Left ventricle myocardium superior (tissue), 1 donor: ENCODE data around the gene ABCA4. TPM values are rescaled to one million over a fixed set of nuclear protein-coding genes. Genes with fewer than 3 reads are reported as not detected.

Experiments used
- ATAC-seq: fragments of 200-7000 bp; cut with Tn5 transposase; one replicate; pipeline ENCODE4 v1.9.1; 2020; ENCODE audit warnings: mild to moderate bottlenecking, moderate library complexity
- DNase-seq: peaks from one replicate; pipeline ENCODE4 v3.0.0-alpha.2; 2020
- intact Hi-C: fragments of 100-400 bp; cut with micrococcal nuclease; formaldehyde crosslinking; loops from one replicate; pipeline ENCODE4 v1.11.0; 2022
- total RNA-seq: library from RNA; stranded (reverse); fragmentation: NEBNext Ultra II Directional; extraction: Animal tissue kit (Norgen Biotek cat#: 25700); gene quantifications from one replicate; pipeline ENCODE4 v1.2.1, GENCODE V29; 2021
- donor health status: DM: no; HTN: yes; CAD: no; lungs with severe emphysema.

ABCA4 gene
- total RNA-seq, 1 donor from 2014 or later: 0.55 TPM

DNA sequence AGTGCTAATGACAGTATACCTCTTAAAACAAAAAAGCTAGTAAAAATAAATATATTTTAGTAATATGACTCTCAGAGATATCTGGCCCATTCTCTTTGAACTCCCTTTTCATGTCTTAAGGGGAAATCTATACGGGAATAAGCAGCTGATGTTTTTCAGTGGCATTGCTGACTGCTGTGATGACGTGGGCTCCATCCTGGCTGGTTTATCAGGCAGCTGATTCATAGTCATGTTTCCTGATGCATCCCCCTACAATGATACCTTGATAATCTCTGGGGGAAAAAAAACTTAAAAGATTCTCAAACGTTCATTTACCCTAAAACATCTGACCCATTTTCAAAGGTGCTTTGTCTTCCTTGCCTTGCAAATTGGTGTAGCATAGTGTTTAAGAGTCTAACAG is 53.8 kb downstream of the ABCA4 start:
- no peak for DNase-seq
- no peak for ATAC-seq
- intact Hi-C loops: loop anchor here (10.0 kb wide), 1 partner anchor 148 kb away; no protein-coding TSS in a partner anchor

DNA sequence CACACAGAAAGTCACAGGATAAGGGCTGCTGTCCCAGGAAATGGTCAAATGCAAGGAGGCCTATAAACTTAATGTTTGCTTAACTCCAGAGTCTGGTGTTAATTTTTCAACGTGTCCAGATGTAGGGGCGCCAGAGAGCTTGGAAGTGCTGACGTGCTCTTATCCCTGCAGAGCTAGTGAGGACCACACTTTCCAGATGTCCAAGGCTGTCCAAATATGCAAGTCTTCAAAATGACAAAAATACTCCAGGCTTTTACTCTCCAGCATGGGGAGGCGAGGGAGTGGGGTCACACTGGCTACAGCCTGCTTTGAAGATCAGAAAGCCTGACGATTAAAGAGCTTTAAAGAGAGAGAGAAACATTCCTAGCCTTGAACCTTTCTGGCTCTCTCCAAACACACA is 57.6 kb downstream of the ABCA4 start:
- intact Hi-C loops: loop anchor here (5.0 to 10.0 kb wide), 2 partner anchors 151 to 274 kb away; no protein-coding TSS in a partner anchor
- DNase-seq: peak; percentile 66
- ATAC-seq: peak; percentile 82

DNA sequence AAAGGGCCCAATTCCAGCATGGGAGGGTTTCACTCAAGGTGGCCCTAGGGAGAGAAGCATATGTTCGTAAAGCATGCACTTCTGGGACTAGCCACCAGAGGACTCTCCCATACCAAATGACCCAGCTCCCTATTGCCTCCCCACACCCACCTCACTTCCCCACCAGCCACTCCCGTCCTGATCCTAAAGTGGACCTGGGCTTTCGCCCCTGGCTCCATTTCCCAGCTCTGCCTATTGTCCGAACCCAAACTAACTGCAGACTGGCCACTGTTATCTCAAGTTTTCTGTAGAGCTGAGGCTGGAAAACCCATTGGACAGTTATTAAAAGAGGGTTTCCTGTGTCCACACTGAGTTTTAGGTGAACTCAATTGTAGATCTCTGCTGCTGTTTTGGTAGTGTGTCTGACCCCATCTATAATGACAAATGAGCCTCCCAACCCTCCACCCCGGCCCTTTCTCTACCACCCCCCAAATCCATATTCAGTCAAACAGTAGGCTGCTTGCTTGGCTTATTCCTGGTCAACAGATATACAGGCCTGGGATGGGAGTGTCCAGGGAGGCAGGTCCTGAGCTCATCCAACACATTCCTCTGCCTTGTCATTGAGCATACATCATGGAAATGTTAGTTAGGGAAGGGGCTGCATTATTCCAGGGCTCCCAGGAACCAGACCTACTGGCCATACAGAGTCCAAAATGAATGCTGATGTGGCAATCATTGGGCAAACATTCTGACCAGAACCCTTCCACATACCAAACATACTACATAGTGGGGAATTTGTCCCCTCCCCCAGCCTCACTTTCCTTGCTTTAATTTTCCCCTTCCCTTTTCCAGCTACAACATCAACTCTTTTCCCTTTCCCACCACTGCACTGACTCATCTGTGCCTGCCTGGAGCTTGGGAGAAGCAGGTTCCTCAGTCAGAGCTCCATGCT is 59.2 kb downstream of the ABCA4 start:
- ATAC-seq: peak; percentile 80
- intact Hi-C loops: loop anchor here (5.0 to 10.0 kb wide), 2 partner anchors 153 to 276 kb away; no protein-coding TSS in a partner anchor
- DNase-seq: peak; percentile 63

DNA sequence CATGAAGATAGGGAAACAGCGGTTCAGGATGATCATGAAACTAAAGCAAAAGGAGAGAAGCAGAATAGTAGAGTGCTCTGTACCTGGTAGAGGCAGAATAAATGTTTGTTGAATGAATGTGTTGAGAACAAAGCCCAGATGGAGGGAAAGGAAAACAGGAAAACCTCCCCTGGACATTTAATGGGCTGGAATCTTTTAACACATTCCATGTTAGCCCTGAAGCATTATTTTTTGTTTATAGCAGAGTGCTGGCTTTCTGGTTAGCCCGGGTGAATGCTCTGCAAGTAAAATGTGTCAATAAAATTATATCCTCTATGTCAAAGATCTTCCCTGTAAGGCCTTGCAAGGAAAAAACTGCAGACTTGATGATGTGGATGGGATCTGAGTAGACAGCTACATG is 60.2 kb downstream of the ABCA4 start:
- intact Hi-C loops: loop anchor here (5.0 to 10.0 kb wide), 2 partner anchors 154 to 277 kb away; no protein-coding TSS in a partner anchor
- DNase-seq: no peak
- ATAC-seq: no peak

DNA sequence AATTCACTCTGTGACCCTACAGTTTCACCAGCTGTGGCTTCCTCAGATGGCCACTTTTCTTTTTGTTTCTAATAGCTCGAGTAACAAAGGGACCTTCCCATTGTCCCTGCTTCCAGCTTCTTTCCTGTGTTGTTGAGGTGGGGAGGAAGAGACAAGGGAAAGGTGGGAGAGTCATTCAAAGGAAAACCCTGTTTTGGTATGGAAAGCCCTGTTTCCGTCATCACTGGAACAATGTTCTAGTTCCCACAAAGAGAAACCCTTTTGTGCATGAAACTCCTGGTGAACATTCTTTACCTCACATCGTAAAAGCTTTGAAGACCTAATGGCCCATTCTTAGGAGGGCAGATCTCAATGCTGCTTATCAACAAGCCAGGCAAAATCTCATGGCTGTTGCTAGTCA is 62.2 kb downstream of the ABCA4 start:
- no peak for ATAC-seq
- intact Hi-C loops: no loop called here
- no peak for DNase-seq

DNA sequence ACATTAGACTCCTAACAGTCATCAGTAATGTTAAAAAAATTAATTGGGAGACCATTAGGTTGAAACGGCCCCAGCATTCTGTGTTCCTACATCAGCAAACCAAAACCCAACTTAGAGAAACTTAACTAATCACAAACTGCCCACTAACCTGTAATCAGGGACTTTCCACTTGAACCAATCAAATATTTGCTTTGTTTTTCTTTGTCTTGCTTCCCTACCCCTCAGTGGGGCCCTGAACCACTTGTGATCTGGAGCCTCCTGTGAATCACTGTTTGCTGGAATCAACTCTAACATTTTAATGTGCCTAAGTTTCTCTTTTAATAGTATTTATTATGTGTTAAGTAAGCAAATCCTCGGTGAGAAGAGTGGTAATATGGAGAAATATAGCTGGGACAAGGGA is 64.0 kb downstream of the ABCA4 start:
- DNase-seq (no peak), ATAC-seq (no peak)
- intact Hi-C loops: no loop called here

DNA sequence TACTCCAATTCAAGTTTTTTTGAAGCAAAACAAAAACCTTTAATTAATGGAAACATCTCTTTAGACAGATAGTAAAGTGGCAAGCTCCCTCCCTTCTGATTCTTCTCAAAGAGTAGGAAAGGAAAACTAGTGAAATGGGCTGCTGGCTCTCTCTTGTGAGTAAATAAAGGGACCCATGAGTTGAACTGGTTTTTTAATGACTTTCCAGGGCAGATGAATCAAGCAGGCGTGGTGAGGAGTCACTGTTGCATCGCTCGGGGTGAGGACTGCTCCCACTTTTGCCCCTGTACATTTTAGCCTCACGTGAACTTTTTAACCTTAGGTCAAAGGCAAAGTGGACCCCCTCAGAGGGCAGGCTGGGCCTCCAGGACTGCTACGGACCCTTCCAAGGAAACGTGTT is 64.8 kb downstream of the ABCA4 start:
- intact Hi-C loops: no loop called here
- ATAC-seq (no peak), DNase-seq (no peak)

DNA sequence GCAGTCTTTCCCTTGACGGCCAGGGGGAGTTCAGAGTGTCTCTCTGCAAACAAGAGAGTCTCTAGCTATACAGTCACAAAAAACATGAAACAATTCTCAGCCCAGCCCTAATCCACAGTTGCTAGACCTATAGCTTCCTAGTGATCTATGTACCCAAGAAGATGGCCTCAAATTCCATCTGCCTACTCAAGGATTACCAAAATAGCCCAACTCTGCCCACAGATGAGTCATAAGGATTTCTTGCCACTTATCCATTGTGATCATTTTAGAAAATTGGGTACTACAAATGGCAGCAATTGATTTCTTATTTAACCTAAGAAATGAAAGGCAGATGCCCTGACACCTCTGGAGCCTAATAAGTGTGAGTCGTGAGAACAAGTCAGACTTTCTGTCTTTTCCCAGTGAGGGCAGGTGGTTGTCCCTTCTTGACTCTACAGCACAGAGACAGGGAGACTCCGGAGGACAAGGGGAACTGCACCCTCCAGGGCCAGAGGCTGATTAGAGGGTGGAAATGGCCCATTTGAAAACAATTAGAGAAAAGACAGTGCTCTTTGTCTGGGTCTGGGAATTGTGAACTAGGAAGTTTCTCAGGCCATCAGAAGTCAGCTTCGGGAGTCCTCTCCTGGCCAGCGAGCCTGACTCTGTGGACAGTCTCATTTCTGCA is 65.4 kb downstream of the ABCA4 start:
- ATAC-seq (no peak), DNase-seq (no peak)
- intact Hi-C loops: no loop called here

DNA sequence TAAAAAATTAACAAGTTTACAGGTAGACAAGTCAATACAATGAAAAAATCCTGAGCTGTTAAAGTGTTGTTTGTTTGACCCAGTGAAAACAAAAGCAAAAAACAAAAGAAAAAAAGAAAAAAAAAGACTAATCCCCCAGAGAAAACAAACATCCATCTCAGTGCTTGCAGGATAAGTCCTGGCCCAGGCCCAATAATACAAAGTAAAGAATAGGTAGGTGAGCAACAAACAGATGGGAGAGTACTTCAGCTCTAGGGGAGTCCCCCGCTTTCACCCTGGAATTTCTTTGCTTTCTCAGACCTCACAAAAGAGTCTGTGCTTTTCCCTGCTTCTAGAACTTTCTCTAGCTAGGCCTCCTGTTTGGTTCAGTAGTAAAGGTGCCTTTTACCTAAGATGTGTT is 70.3 kb downstream of the ABCA4 start:
- intact Hi-C loops: no loop called here
- DNase-seq: no peak
- no peak for ATAC-seq

DNA sequence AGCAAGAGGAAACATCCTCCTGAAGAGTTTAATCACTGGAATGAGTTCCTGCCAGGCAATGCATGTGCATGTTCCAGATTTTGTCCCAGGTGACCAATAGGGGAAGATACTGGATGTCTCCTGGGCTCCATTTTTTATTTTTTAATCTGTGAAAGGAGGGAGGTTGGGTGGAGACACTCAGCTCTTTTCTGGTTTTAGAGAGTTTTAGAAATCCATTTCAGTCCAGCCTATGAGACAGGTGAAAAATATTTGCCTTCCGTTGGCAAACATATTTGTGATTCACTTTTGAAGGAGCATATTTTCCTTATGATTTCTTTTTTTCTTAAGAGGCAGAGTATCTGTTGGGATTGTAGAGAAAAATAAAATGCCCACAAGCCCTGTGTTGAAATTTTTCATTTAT is 70.7 kb downstream of the ABCA4 start:
- DNase-seq (no peak), ATAC-seq (no peak)
- intact Hi-C loops: no loop called here

DNA sequence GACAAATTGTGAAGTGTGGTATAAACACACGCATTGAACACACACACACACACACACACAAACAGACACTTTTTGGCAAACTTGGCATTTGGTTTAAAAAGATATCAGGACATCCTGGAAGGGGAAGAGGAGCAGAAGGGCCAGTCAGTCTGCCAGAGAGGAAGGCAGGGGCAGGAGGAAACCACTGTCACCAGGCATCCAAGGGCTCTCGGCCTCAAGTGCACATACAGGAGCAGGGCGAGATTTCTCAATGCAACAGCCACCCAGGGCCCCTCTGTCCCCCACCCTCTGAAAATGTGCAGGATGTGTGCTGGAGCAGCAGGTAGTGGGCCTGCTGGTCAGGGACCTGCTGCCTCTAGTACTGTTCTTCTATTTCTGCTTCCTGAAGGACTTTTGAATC is 71.2 kb downstream of the ABCA4 start:
- no peak for ATAC-seq
- no peak for DNase-seq
- intact Hi-C loops: loop anchor here (5.0 kb wide), 1 partner anchor 283 kb away; no protein-coding TSS in a partner anchor

DNA sequence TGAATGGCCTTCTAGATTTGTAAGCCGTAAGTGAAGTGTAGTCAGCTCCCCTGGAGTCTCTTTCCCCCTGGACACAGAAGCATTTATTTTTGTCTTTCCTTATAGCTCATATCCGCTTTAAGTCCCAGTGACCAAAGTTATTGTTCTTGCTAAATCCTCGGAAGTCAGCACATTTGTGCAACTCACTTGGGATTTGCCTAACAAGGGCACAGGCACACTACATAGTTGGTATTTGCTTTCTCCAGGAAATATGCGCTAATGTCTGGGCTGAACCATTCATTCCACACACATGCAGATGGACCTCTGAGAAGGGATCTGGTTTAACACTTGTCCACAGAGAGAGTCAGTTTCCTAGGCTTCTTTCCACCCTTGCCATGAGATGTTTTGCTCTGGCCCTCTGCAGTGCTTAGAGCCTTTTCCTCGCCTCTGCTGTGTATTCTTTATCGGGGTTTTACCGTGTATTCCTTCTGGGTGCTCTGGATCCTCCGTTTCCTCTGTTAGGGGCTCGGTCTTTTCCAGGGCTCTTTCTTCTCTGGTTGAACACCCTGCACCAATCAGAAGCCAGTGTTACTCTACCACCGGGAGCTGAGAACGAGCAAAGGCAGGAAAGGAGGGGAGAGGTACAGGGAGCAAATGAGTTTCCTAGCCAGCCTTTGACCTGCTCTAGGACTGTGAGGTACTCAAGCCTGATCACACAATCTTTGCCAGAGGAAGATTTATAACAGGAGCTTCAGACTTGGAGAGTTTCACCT is 72.4 kb downstream of the ABCA4 start:
- peak; percentile 28 for ATAC-seq
- intact Hi-C loops: loop anchor here (5.0 kb wide), 1 partner anchor 284 kb away; no protein-coding TSS in a partner anchor
- no peak for DNase-seq

DNA sequence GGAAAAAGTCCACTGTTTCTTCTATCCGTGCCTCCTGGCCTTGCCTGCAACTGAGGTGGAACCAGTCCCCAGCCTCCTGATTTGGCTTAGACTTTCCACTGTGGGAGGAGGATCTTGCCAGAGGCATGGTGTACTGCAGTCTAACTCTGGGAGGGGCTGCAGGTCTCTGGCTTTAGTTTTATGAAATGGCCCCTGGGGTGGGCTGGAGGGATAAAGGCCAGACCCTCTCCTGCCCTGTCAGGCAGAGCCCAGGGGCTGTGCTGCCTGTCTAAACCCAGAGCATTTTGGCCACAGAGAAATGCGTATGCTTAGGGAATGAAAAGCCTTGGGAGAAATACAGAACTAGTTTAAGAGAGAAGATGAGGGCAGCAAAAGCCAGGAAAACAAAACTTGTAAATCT is 73.0 kb downstream of the ABCA4 start:
- intact Hi-C loops: loop anchor here (5.0 kb wide), 1 partner anchor 284 kb away; no protein-coding TSS in a partner anchor

DNA sequence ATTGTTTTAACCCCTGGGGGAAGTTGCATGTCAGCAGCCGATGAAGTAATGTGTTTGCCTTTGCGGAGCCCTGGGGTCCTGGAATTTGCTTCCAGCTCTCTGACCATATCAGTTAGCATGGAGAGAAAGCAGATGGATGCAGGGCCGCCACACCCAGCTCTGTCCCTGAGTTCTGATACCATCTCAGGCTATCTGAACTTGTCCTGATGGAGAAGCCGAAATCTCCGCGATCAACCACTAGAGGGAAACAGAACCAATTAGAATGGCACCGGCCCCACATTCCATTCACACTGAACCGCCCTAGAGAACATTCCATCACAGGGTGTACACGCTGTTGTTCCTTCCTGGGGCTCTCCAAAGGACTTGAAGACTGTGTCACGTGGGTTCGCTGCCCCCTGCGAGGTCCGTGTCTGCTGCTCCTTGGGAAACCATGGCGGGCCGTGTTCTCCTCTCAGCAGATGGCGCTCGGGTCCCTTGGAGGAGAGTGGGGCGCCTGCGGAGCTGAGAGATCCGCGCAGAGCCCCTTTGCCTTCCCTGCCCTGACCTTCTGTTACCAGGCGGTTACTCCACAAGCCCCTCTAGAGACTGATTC is 75.4 kb downstream of the ABCA4 start:
- intact Hi-C loops: loop anchor here (5.0 kb wide), 1 partner anchor 287 kb away; no protein-coding TSS in a partner anchor
- ATAC-seq (peak; percentile 92), DNase-seq (peak; percentile 93)

More for the DNA sequence above, 73.0 kb downstream of the ABCA4 start:
- no peak for DNase-seq
- no peak for ATAC-seq

DNA sequence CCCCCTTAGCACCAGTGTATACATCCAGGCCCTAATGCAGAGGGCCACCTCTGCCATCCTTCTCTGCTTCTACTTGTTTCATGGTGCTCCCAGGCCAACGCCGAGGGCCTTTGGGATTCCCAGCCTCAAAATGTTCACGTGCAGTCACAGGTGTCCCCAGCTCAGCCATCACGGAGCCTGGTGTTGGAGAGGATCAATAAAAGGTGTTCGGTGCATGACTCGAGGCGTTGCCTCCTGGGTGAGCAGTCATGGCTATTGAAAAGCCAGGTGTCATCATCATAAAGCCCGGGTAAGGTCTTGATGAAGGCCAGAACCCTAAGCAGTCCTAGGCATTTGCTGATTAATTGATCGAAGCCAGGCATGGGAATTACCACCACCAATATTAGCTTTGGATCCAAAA is 76.1 kb downstream of the ABCA4 start:
- DNase-seq (no peak), ATAC-seq (no peak)
- intact Hi-C loops: loop anchor here (5.0 kb wide), 1 partner anchor 287 kb away; no protein-coding TSS in a partner anchor

DNA sequence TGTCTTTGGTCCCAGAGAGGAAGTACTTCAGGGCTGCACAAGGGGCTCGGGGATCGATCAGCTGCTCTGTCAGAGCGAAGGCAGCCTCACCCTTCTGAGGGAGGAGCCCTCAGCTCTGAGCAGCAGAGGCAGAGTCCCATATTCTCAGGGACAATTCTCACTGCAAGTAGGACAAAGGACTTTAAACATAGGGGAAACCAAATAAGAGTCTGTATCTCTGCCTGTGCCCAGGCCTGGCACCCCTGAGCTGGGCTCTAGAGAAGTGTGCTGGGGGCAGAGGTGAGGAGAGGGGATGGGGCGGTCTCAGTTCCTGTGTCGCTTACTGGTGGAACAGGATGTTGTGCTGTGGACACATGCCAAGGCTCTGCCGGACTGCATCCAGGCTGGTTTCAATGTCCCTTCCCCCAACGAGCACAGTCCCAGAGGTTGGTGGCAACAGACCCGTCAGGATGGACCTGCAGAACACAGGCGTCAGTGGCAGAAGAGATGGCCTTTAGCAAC is 76.6 kb downstream of the ABCA4 start:
- peak; percentile 35 for ATAC-seq
- peak; percentile 70 for DNase-seq
- intact Hi-C loops: no loop called here

DNA sequence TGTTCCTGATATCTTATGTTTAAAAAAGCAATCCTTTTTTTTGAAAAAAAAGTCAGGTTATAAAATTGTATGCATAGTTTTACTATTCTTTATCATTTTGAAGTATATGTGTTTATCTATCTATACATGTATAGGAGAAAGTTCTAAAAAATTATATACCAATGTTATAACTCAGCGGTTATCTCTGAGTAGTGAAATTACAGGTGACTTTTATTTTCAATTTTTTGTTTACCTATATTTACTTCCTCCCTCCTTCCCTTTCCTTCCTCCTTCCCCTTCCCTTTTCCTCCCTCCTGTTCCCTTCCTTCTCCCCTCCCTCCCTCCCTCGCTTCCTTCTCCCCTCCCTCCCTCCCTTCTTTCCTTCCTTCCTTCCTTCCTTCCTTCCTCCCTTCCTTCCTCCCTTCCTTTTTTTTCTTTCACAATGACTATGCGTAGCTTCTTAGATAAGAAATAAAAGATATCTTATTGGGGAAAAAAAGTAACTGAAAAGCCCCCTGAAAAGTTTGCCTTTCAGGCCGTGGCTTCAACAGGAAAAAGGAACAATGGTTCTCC is 77.1 kb downstream of the ABCA4 start:
- ATAC-seq: no peak
- DNase-seq: no peak
- intact Hi-C loops: no loop called here

DNA sequence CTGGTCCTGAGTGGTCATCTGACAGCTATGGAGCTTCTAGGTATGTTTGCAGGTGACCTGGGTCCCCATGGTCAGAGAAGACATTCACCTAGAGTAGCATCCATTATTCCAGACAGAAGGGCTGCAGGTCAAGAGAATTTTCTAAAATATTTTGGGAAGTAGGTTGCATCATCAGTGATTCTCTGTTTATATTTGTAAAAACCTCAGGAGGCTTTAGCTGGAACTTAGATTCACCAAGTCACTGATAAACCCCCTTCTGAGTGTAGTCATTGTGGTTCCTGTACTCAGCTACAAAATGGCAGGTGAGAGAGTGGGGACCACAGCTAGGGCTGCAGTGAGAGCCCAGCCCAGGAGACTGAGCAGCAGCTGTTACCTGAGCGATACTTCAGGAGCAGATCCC is 78.6 kb downstream of the ABCA4 start:
- ATAC-seq: no peak
- intact Hi-C loops: no loop called here
- no peak for DNase-seq
